ENCODE data around the gene CTTNBP2NL.
"Not testable (repeated sequence)": the region's sequence is repeated elsewhere in the genome, so short reads cannot be mapped to it uniquely, and the experiment has no call there.

CTTNBP2NL gene

DNA sequence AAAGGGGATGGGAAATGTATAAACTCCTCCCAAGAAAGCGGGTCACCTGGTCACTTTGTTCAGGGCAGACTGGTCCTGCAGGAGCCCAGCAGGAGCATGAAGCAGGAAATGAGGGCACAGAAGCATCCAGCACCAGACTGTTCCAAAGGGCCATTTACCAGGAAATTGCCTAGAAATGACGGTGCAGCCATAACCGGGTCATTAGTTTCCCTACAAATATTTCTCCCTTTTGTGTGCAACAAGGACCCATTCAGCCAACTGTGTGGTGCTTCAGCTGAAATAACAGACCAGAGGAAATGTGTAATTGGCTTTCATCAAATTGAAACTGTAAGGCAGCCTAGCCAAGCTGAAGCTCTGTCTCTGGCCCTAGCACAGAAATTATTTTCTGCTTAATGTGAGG, 7.6 kb upstream of the CTTNBP2NL start:
- no peak for DNase-seq (ENCODE audit: extremely low spot score)
- TF ChIP-seq FOXM1 (IDR thresholded peaks at IDR 0.05; ENCODE audit: borderline replicate concordance) (no peak), FOXA1 (IDR thresholded peaks at IDR 0.05) (no peak), NFRKB (IDR thresholded peaks at IDR 0.05) (no peak)
- ChIA-PET CTCF (interaction anchor here (0.6 to 0.8 kb wide), 2 partner anchors 19 to 416 kb away, joined by 3 read pairs; no protein-coding TSS in a partner anchor), POLR2A (no interaction called here)

DNA sequence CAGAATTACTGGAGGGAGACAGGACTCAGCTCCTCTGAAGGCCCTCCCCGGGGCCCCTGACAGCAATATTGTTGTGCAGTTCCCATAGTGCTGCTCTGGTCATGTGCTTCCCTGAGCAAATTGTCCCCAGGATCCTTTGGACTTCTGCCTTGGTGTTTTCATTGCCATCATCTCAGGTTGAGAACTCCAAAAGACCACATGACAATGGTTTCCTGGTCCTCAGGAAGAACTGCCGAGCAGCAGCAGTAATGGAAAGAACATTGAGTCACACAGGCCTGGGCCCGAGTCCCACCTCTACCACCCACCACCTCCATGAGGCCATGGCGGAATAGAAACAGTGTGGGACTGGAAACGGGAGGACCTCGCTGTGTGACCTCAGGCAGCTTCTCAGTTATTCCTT, 6.3 kb upstream of the CTTNBP2NL start:
- ChIA-PET POLR2A (interaction anchor here (1.1 kb wide), 1 partner anchor 315 kb away, joined by 3 read pairs; no protein-coding TSS in a partner anchor), CTCF (interaction anchor here (0.5 to 1.2 kb wide), 3 partner anchors 77 to 319 kb away, joined by 3 read pairs; no protein-coding TSS in a partner anchor)
- TF ChIP-seq LEF1 (IDR thresholded peaks at IDR 0.05; ENCODE audit: borderline replicate concordance) (no peak), L3MBTL2 (conservative IDR thresholded peaks at IDR 0.05) (no peak), ARNT (IDR thresholded peaks at IDR 0.05) (no peak), SUZ12 (IDR thresholded peaks at IDR 0.05) (no peak), FOXM1 (IDR thresholded peaks at IDR 0.05; ENCODE audit: borderline replicate concordance) (no peak)
- DNase-seq (ENCODE audit: extremely low spot score): no peak

DNA sequence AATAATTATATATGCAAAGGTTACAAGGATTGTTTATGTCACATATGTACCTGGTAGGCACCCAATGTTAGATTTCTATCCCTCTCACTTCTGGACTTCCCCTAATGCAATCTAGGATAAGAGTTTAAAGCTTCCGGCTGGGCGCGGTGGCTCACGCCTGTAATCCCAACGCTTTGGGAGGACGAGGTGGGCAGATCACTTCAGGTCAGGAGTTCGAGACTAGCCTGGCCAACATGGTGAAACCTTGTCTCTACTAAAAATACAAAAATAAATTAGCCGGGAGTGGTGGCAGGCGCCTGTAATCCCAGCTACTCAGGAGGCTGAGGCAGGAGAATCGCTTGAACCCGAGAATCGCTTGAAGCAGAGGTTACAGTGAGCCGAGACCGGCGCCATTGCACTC, 5.7 kb upstream of the CTTNBP2NL start:
- POLR2A ChIA-PET: interaction anchor here (0.6 to 1.6 kb wide), 4 partner anchors 76 to 651 kb away, joined by 3 to 5 read pairs (median 3); partner anchors contain the start of genes INKA2 and ST7L

DNA sequence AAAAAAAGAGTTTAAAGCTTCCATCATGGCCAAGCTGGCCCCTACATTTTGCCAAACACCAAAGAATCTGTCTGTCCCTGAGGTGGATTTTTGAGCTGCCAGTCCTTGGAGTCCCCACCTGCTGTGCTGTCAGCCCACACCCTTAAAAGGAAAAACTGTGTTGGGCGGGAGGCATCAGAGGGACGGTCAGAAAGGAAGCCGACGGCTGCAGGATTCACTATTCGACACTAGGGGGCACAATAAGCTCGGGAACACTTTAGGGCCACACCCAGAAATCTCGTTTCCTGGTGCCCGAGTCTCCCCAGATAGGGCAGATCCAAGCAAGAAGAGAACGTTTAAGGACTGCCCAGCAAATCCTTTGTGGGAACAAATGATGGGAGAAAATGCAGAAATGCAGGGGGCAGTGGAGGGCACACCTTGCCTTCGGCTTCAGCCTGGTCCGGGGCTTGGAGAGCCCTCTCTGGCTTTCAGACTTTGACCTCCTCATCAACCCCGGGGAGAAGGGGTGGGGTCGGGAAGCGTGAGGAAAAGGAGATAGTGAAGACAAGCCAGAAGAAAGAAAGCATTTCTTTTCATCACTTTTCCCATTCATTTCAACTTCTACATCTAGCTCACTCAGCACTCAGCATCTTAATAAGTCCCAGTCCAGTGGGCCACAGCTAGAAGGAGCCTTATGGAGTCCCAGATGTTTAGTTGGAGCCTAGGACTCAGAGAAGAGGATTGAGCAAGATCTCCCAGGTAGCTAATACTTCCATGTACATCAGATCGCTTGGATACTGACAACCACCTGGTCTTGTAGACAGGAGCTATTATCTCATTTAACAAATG, 5.0 kb upstream of the CTTNBP2NL start:
- DNase-seq (ENCODE audit: extremely low spot score): peak; percentile 92
- ChIA-PET POLR2A (interaction anchor here (0.6 to 1.6 kb wide), 9 partner anchors 74 to 652 kb away, joined by 3 to 6 read pairs (median 3); partner anchors contain the start of genes INKA2 and ST7L), CTCF (interaction anchor here (0.5 to 1.8 kb wide), 23 partner anchors 9 to 588 kb away, joined by 3 to 26 read pairs (median 3); partner anchors contain the start of gene PPM1J)
- TF ChIP-seq SUZ12 (IDR thresholded peaks at IDR 0.05): no peak
- TF ChIP-seq ARNT (IDR thresholded peaks at IDR 0.05): no peak
- TF ChIP-seq ZNF384 (IDR thresholded peaks at IDR 0.05): peak; percentile 87
- no peak for TF ChIP-seq TARDBP (IDR thresholded peaks at IDR 0.05)
- TF ChIP-seq, protein P1, sequence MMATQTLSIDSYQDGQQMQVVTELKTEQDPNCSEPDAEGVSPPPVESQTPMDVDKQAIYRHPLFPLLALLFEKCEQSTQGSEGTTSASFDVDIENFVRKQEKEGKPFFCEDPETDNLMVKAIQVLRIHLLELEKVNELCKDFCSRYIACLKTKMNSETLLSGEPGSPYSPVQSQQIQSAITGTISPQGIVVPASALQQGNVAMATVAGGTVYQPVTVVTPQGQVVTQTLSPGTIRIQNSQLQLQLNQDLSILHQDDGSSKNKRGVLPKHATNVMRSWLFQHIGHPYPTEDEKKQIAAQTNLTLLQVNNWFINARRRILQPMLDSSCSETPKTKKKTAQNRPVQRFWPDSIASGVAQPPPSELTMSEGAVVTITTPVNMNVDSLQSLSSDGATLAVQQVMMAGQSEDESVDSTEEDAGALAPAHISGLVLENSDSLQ (IDR thresholded peaks at IDR 0.05): peak; percentile 75

More for the DNA sequence above, 5.7 kb upstream of the CTTNBP2NL start:
- not testable (repeated sequence) for DNase-seq (ENCODE audit: extremely low spot score)
- CTCF ChIA-PET: interaction anchor here (0.6 to 1.8 kb wide), 13 partner anchors 10 to 588 kb away, joined by 3 to 26 read pairs (median 3); no protein-coding TSS in a partner anchor

DNA sequence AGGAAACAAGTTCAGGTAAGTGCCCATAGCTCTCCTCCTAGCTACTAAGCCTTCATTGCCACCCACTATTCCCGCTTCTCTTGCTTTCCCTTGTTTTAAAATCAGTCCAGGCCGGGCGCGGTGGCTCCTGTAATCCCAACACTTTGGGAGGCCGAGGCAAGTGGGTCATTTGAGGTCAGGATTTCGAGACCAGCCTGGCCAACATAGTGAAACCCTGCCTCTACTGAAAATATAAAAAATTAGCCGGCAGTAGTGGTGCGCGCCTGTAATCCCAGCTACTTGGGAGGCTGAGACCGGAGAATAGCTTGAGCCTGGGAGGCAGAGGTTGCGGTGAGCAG, 4.4 kb upstream of the CTTNBP2NL start:
- no peak for DNase-seq (ENCODE audit: extremely low spot score)
- CTCF ChIA-PET: interaction anchor here (0.5 to 1.8 kb wide), 12 partner anchors 10 to 407 kb away, joined by 3 to 26 read pairs (median 4); no protein-coding TSS in a partner anchor
- POLR2A ChIA-PET: interaction anchor here (0.8 to 1.6 kb wide), 5 partner anchors 74 to 316 kb away, joined by 3 to 6 read pairs (median 4); partner anchors contain the start of gene ST7L
- TF ChIP-seq ZNF384 (IDR thresholded peaks at IDR 0.05) (no peak), HDGF (IDR thresholded peaks at IDR 0.05; ENCODE audit: borderline replicate concordance) (no peak), FOXA1 (IDR thresholded peaks at IDR 0.05) (no peak), L3MBTL2 (conservative IDR thresholded peaks at IDR 0.05) (no peak), SUZ12 (IDR thresholded peaks at IDR 0.05) (no peak), CTBP1 (IDR thresholded peaks at IDR 0.05; ENCODE audit: borderline replicate concordance) (no peak), ELF4 (IDR thresholded peaks at IDR 0.05) (no peak), ARNT (IDR thresholded peaks at IDR 0.05) (no peak), FOXK2 (IDR thresholded peaks at IDR 0.05) (no peak), NFRKB (IDR thresholded peaks at IDR 0.05) (no peak), TARDBP (IDR thresholded peaks at IDR 0.05) (no peak), BHLHE40 (IDR thresholded peaks at IDR 0.05; ENCODE audit: borderline replicate concordance) (no peak), SP1 (IDR thresholded peaks at IDR 0.05) (no peak), LEF1 (IDR thresholded peaks at IDR 0.05; ENCODE audit: borderline replicate concordance) (no peak)
- TF ChIP-seq, protein P1 (IDR thresholded peaks at IDR 0.05): no peak

DNA sequence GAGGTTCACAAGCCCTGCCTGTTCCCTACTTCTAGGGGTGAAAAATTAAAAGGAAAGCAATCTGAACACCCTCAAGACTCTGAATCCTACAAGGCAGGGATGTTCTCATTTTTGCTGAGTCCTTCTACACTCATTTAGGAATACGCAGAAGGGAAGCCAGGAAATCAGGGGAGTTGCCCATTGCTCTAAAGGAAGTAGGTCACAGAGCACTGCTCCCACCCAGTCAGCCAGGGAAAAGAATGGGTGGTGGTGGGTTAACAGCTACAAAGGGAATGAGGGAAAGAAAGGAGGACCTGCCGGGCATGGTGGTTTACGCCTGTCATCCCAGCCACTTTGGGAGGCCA, 2.4 kb upstream of the CTTNBP2NL start:
- DNase-seq (ENCODE audit: extremely low spot score): no peak
- POLR2A ChIA-PET: interaction anchor here (0.8 to 1.1 kb wide), 4 partner anchors 17 to 226 kb away, joined by 3 read pairs; partner anchors contain the start of genes CAPZA1 and ST7L
- TF ChIP-seq ZNF384 (IDR thresholded peaks at IDR 0.05) (no peak), SUZ12 (IDR thresholded peaks at IDR 0.05) (no peak), HDGF (IDR thresholded peaks at IDR 0.05; ENCODE audit: borderline replicate concordance) (no peak), SP1 (IDR thresholded peaks at IDR 0.05) (no peak), L3MBTL2 (conservative IDR thresholded peaks at IDR 0.05) (no peak), LEF1 (IDR thresholded peaks at IDR 0.05; ENCODE audit: borderline replicate concordance) (no peak), NFRKB (IDR thresholded peaks at IDR 0.05) (no peak), ELF4 (IDR thresholded peaks at IDR 0.05) (no peak), FOXA1 (IDR thresholded peaks at IDR 0.05) (no peak), BHLHE40 (IDR thresholded peaks at IDR 0.05; ENCODE audit: borderline replicate concordance) (no peak)
- TF ChIP-seq, protein P1 (IDR thresholded peaks at IDR 0.05): no peak

More for the DNA sequence above, 2.4 kb upstream of the CTTNBP2NL start:
- CTCF ChIA-PET: interaction anchor here (0.7 to 1.4 kb wide), 2 partner anchors 17 to 221 kb away, joined by 3 read pairs; no protein-coding TSS in a partner anchor

Measured in HEK293T (cell line).